Nephron (organoid): ENCODE measurements around the gene DSCAM.

Experiments
- H3K27ac Mint-ChIP-seq, 3 experiments: 2 replicates each; pipeline ENCODE4 v1.8.0; 2020; ENCODE audit warnings: mixed read lengths in 3 of 3, mild to moderate bottlenecking in 2 of 3, moderate library complexity in 1 of 3
- H3K27me3 Mint-ChIP-seq: 2 replicates; pipeline ENCODE4 v1.8.0; 2021; ENCODE audit warnings: low read depth, mild to moderate bottlenecking, moderate library complexity, mixed read lengths
- H3K36me3 Mint-ChIP-seq: 2 replicates; pipeline ENCODE4 v1.8.0; 2020; ENCODE audit warnings: low read depth, mixed read lengths
- H3K4me1 Mint-ChIP-seq: 2 replicates; pipeline ENCODE4 v1.8.0; 2020; ENCODE audit warnings: mixed read lengths
- H3K4me3 Mint-ChIP-seq, 3 experiments: 2 replicates each; pipeline ENCODE4 v1.8.0; 2020; ENCODE audit warnings: mild to moderate bottlenecking in 3 of 3, mixed read lengths in 3 of 3, moderate library complexity in 2 of 3
- H3K9me3 Mint-ChIP-seq: 2 replicates; pipeline ENCODE4 v1.8.0; 2020; ENCODE audit warnings: mixed read lengths
- CTCF ChIP-seq, 3 experiments: fragments of 200-600 bp; sonication (generic); IDR thresholded peaks; one replicate each; pipeline ENCODE4 v1.5.0; 2021; ENCODE audit warnings: antibody characterized with exemption in 3 of 3; ENCODE audit not compliant: unreplicated experiment in 3 of 3

DSCAM gene

DNA sequence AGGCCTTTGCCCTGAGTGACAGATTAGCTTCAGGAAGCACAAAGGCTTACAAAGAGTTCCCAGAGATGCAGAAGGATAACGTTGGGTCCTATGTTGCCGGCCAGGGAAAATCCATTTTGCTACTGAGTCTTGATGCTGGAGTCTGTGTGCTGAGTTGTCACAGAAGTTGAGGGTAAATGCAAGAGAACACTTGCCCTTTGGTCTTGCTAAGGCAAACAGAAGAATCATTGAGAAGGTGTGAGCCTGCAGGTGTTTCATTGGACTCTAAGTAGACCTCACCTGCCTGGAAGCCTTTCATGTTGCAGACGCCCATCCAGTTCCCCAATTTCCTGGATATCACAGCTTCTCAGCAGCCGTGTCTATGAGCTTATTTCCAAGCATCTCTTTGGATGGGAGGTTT lies 874.5 kb downstream of the DSCAM start:
- Mint-ChIP-seq H3K27me3 (peaks cover 33% of the 10 kb centered on the region), H3K4me3 (no peak overlapping the region), H3K27ac (no peak overlapping the region), H3K9me3 (peaks cover under 1% of the 10 kb centered on the region), H3K4me1 (no peaks in the 10 kb centered on the region), H3K36me3 (no peaks in the 10 kb centered on the region)
- no peak for TF ChIP-seq CTCF (IDR thresholded peaks at IDR 0.05; ENCODE audit: unreplicated experiment in 3 of 3)

DNA sequence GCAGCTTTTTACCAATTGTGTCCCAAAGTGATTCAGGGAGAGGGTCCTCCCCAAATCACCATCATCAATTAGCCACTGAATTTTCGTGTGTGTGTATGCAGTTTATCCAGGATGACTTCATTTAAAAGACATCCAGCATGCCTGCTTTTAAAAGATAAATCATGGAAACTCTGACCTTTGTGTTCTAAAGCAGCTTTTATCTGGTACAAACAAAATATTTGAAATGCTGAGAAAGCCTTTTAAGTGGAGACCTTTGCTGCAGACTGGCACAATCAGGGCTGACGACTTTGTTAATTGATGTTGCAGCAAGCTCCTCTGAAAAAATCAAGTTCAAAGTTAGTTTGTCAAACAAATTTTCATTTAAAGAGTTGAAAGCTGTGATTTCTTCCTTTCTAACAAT lies 875.0 kb downstream of the DSCAM start:
- Mint-ChIP-seq H3K9me3 (peaks cover 6% of the 10 kb centered on the region), H3K4me3 (no peak overlapping the region), H3K27me3 (peaks cover 30% of the 10 kb centered on the region), H3K27ac (no peak overlapping the region), H3K36me3 (no peaks in the 10 kb centered on the region), H3K4me1 (no peaks in the 10 kb centered on the region)
- no peak for TF ChIP-seq CTCF (IDR thresholded peaks at IDR 0.05; ENCODE audit: unreplicated experiment in 3 of 3)

- Mint-ChIP-seq H3K4me3 (no peak overlapping the region), H3K9me3 (peaks cover 11% of the 10 kb centered on the region), H3K36me3 (no peaks in the 10 kb centered on the region), H3K27ac (no peak overlapping the region), H3K4me1 (no peaks in the 10 kb centered on the region), H3K27me3 (peaks cover 25% of the 10 kb centered on the region)
- TF ChIP-seq CTCF (IDR thresholded peaks at IDR 0.05; ENCODE audit: unreplicated experiment in 3 of 3): no peak
Observed at GRCh38 chr21:39969691-39970364, 877.1 kb downstream of the DSCAM start.

DNA sequence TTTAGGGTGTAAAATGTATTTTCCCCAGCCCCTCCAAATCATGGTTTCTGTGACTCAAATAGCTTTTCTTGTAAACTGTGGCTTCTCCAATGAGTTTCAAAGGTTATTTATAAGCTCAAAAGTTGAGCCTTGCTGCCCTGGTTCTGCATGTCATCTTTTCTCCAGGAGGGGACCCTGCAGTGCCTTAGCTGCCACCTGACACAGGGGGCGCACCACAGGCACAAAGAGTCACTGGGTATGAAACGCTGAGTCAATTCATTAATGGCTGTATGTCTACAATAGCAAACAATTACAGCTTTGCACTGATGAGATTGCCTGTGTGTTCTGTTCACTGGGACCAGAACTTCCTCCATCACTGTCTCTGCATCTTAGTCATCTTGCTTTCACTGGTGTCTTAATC lies 878.9 kb downstream of the DSCAM start:
- Mint-ChIP-seq H3K36me3 (no peaks in the 10 kb centered on the region), H3K27ac (no peak overlapping the region), H3K27me3 (peaks cover 25% of the 10 kb centered on the region), H3K4me1 (no peaks in the 10 kb centered on the region), H3K4me3 (no peak overlapping the region), H3K9me3 (peaks cover 14% of the 10 kb centered on the region)
- no peak for TF ChIP-seq CTCF (IDR thresholded peaks at IDR 0.05; ENCODE audit: unreplicated experiment in 3 of 3)

- Mint-ChIP-seq H3K27me3 (peaks cover 28% of the 10 kb centered on the region), H3K36me3 (no peaks in the 10 kb centered on the region), H3K9me3 (peaks cover 22% of the 10 kb centered on the region), H3K27ac (no peak overlapping the region), H3K4me1 (no peaks in the 10 kb centered on the region), H3K4me3 (no peak overlapping the region)
- no peak for TF ChIP-seq CTCF (IDR thresholded peaks at IDR 0.05; ENCODE audit: unreplicated experiment in 3 of 3)
Observed at GRCh38 chr21:39966786-39967185, 880.2 kb downstream of the DSCAM start.

DNA sequence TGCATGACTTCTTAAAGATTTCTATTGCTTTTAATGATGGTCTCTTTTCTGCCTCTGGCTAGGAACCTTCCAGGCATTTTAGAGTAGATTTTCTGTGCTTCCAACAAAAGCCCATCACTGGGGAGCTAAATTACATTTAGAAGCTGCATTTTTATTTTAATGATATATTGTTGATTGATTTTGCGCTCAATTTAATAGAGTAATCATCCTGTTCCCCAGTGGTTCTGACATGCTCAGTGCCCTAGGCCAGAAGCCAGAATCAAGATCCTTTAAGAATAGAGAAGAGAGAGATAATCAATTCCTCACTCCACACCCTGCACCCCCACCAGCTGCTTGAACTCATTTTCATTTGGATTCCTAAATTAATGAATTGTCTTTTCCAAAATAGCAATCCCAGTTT lies 881.9 kb downstream of the DSCAM start:
- H3K36me3 Mint-ChIP-seq: no peaks in the 10 kb centered on the region
- H3K4me3 Mint-ChIP-seq: no peak overlapping the region
- no peaks in the 10 kb centered on the region for H3K4me1 Mint-ChIP-seq
- peaks cover 30% of the 10 kb centered on the region for H3K9me3 Mint-ChIP-seq
- H3K27ac Mint-ChIP-seq: no peak overlapping the region
- TF ChIP-seq CTCF (IDR thresholded peaks at IDR 0.05; ENCODE audit: unreplicated experiment in 3 of 3): no peak
- peaks cover 24% of the 10 kb centered on the region for H3K27me3 Mint-ChIP-seq
